K562 (cell line): ENCODE results near the gene CLDN7. TPM values are rescaled to one million over a fixed set of nuclear protein-coding genes. Genes with fewer than 3 reads are reported as not detected.
A peak's percentile ranks its signal among the peaks of the same experiment; 100 is the strongest.

Experiments used
- ARID3B ChIP-seq: fragments of 250-450 bp; sonication (Bioruptor Pico); IDR thresholded peaks from 2 replicates; pipeline ENCODE4 v1.4.0; 2020; ENCODE audit warnings: borderline replicate concordance
- CREB1 ChIP-seq, 2 experiments: sonication (generic) in 1 of 2; formaldehyde crosslinking in 1 of 2; IDR thresholded peaks; 2 replicates each; pipeline versions ENCODE4 v1.6.1 to v1.8.0; 2012 to 2022; ENCODE audit warnings: inconsistent platforms in 1 of 2, mild to moderate bottlenecking in 1 of 2, missing genetic modification reagents in 1 of 2, moderate library complexity in 1 of 2
- DPF2 ChIP-seq: fragments of 450-650 bp; IDR thresholded peaks from 2 replicates; pipeline ENCODE4 v1.6.1; 2016
- E2F5 ChIP-seq: sonication (generic); formaldehyde crosslinking; IDR thresholded peaks from 2 replicates; pipeline ENCODE4 v1.8.0; 2022; ENCODE audit warnings: mild to moderate bottlenecking, missing genetic modification reagents
- EHMT2 ChIP-seq: fragments of 450-650 bp; IDR thresholded peaks from 2 replicates; pipeline ENCODE4 v1.6.1; 2018; ENCODE audit warnings: antibody characterized with exemption
- ETS1 ChIP-seq: conservative IDR thresholded peaks from 2 replicates; pipeline ENCODE4 v1.6.1; 2011; ENCODE audit warnings: low read depth, mild to moderate bottlenecking, low read length; ENCODE audit not compliant: control insufficient read depth
- GABPA ChIP-seq: fragments of 200-800 bp; sonication (Bioruptor generic); conservative IDR thresholded peaks from 2 replicates; pipeline ENCODE4 v1.6.1; 2016; ENCODE audit warnings: low read depth, missing genetic modification characterization, missing compliant biosample characterization
- JUNB ChIP-seq: fragments of 450-650 bp; formaldehyde crosslinking; conservative IDR thresholded peaks from 2 replicates; pipeline ENCODE4 v1.4.0; 2020; ENCODE audit warnings: mild to moderate bottlenecking
- KHSRP ChIP-seq: fragments of 450-650 bp; IDR thresholded peaks from 2 replicates; pipeline ENCODE4 v1.6.1; 2017
- PRDM10 ChIP-seq: fragments of 450-650 bp; IDR thresholded peaks from 2 replicates; pipeline ENCODE4 v1.6.1; 2018; ENCODE audit not compliant: partially characterized antibody
- PTRF ChIP-seq: fragments of 450-650 bp; IDR thresholded peaks from 2 replicates; pipeline ENCODE4 v1.6.1; 2016; ENCODE audit warnings: mild to moderate bottlenecking, missing genetic modification characterization, missing compliant biosample characterization
- SRSF9 ChIP-seq: fragments of 200-400 bp; formaldehyde crosslinking; IDR thresholded peaks from 2 replicates; pipeline ENCODE4 v1.6.1; 2017; ENCODE audit warnings: low read depth, low read length, borderline replicate concordance
- TBL1XR1 ChIP-seq, 2 experiments: IDR thresholded peaks; 2 replicates each; pipeline ENCODE4 v1.6.1; 2012; ENCODE audit warnings: improper control_type of control experiment in 2 of 2, low read length in 2 of 2, mild to moderate bottlenecking in 1 of 2
- TRIM25 ChIP-seq: fragments of 450-650 bp; IDR thresholded peaks from 2 replicates; pipeline ENCODE4 v1.7.0; 2016; ENCODE audit warnings: borderline replicate concordance
- ZBTB7A ChIP-seq: IDR thresholded peaks from 2 replicates; pipeline ENCODE4 v1.6.1; 2011; ENCODE audit warnings: low read depth, mild to moderate bottlenecking, low read length, moderate library complexity, borderline replicate concordance; ENCODE audit not compliant: control insufficient read depth
- ZNF134 ChIP-seq: fragments of 250-450 bp; sonication (Bioruptor Pico); conservative IDR thresholded peaks from 2 replicates; pipeline ENCODE4 v1.4.0; 2020
- ZNF175 ChIP-seq: fragments of 200-800 bp; sonication (Bioruptor generic); IDR thresholded peaks from 2 replicates; pipeline ENCODE4 v1.6.1; 2016; ENCODE audit warnings: low read depth, mild to moderate bottlenecking, missing genetic modification characterization, missing compliant biosample characterization
- ZSCAN32 ChIP-seq: fragments of 450-650 bp; formaldehyde crosslinking; IDR thresholded peaks from 2 replicates; pipeline ENCODE4 v1.4.0; 2020; ENCODE audit warnings: mild to moderate bottlenecking, moderate library complexity
- polyA plus RNA-seq, 8 experiments: library from polyadenylated mRNA; depleted of rRNA in 4 of 8; stranded (reverse) in 5 of 8; unstranded in 3 of 8; fragments of >200 nt; fragmentation: Nextera tagmentation in 2 of 8; fragmentation: Illumina TruSeq in 1 of 8; extraction: Ambion mirVana in 2 of 8; extraction: Trizol in 1 of 8; gene quantifications; 2 replicates each; pipeline versions ENCODE4 v1.2.1 to v1.2.3, GENCODE V29; 2011 to 2014; ENCODE audit warnings: inconsistent platforms in 1 of 8, missing spikeins in 1 of 8
- total RNA-seq, 7 experiments: library from RNA; depleted of rRNA in 6 of 7; stranded (reverse); fragments of >200 nt in 6 of 7; fragmentation: Illumina TruSeq in 2 of 7; extraction: Trizol in 2 of 7; gene quantifications; 2 replicates each; pipeline versions ENCODE4 v1.2.1 to v1.2.3, GENCODE V29; 2011 to 2021; ENCODE audit warnings: low replicate concordance in 1 of 7

The CLDN7 gene
- total and polyA plus RNA-seq, 9 of the 15 experiments (the other 6 are each of a cell fraction or from before 2014, with no cell fraction given) = 2.2 to 14.5 (median 7.6) TPM

- TF ChIP-seq GABPA (tag) = peak; percentile 60
- no peak for TF ChIP-seq ARID3B (CRISPR knock-in tag)
- no peak for TF ChIP-seq DPF2
- no peak for TF ChIP-seq PTRF
- no peak for TF ChIP-seq ZNF175 (CRISPR knock-in tag)
- peak; percentile 84 for TF ChIP-seq CREB1 (IDR thresholded peaks at IDR 0.05)
- no peak for TF ChIP-seq CREB1 (CRISPR knock-in tag; IDR thresholded peaks at IDR 0.05)
- no peak for TF ChIP-seq ZSCAN32 (CRISPR knock-in tag)
- 0 out of 2 replicates have a peak, but pooled peaks have one; percentile 58 for TF ChIP-seq ZBTB7A
- TF ChIP-seq TBL1XR1 (IDR thresholded peaks at IDR 0.05; ENCODE audit: low read length in 2 of 2) = no peak
- no peak for TF ChIP-seq EHMT2
- TF ChIP-seq JUNB (CRISPR knock-in tag) = no peak
- no peak for TF ChIP-seq PRDM10
- no peak for TF ChIP-seq SRSF9
- no peak for TF ChIP-seq E2F5 (CRISPR knock-in tag)
- no peak for TF ChIP-seq TRIM25
- no peak for TF ChIP-seq ZNF134 (CRISPR knock-in tag)
- TF ChIP-seq ETS1 = peak; percentile 59
- TF ChIP-seq KHSRP = no peak
Observed at GRCh38 chr17:7307686-7308624, 45.7 kb upstream of the CLDN7 start (continued).
